H1 (cell line): ENCODE data around the gene VPS18. TPM values are rescaled to one million over a fixed set of nuclear protein-coding genes. Genes with fewer than 3 reads are reported as not detected.

Experiments used
- CTCF ChIA-PET: fragments of 300-600 bp; sonication (Branson Sonifier 250); formaldehyde crosslinking; loops from one replicate; lab custom pipeline; 2021; ENCODE audit not compliant: partially characterized antibody; lab: Charles Lee
- POLR2A ChIA-PET: fragments of 300-600 bp; sonication (Branson Sonifier 250); formaldehyde crosslinking; loops from one replicate; lab custom pipeline; 2021; ENCODE audit warnings: inconsistent platforms; ENCODE audit not compliant: partially characterized antibody; lab: Charles Lee
- DNase-seq, 2 experiments: peaks; one replicate each; pipeline versions ENCODE4 v3.0.0 to v3.0.0-alpha.2; 2010 to 2022; ENCODE audit warnings: low spot score in 2 of 2, low read depth in 1 of 2, mixed read lengths in 1 of 2
- FAIRE-seq: peaks from 2 replicates; lab custom pipeline; 2011; peaks lifted over from hg19 to GRCh38; lab: Jason Lieb, UNC
- H2AFZ ChIP-seq: 2 replicates; pipeline ENCODE4 v1.8.1; 2012; ENCODE audit warnings: low read length, inconsistent platforms
- H2AK5ac ChIP-seq: 2 replicates; pipeline ENCODE4 v1.6.1; 2013; ENCODE audit warnings: low read depth, low read length
- H2BK120ac ChIP-seq: replicated peaks from 2 replicates; pipeline ENCODE3; 2013; ENCODE audit warnings: low read depth, low read length, inconsistent platforms
- H2BK12ac ChIP-seq: 2 replicates; pipeline ENCODE4 v1.6.1; 2013; ENCODE audit warnings: low read depth, low read length
- H2BK15ac ChIP-seq: 2 replicates; pipeline ENCODE4 v1.6.1; 2013; ENCODE audit warnings: low read length
- H2BK20ac ChIP-seq: 2 replicates; pipeline ENCODE4 v1.6.1; 2013; ENCODE audit warnings: low read length
- H2BK5ac ChIP-seq: 2 replicates; pipeline ENCODE4 v1.6.1; 2013; ENCODE audit warnings: low read depth, low read length
- H3K14ac ChIP-seq: 2 replicates; pipeline ENCODE4 v1.6.1; 2013; ENCODE audit warnings: inconsistent platforms; ENCODE audit not compliant: insufficient read length
- H3K18ac ChIP-seq: 2 replicates; pipeline ENCODE4 v1.6.1; 2013; ENCODE audit warnings: low read length; ENCODE audit errors: extremely low read depth
- H3K23ac ChIP-seq: 2 replicates; pipeline ENCODE4 v1.6.1; 2013; ENCODE audit warnings: inconsistent platforms; ENCODE audit not compliant: insufficient read length
- H3K23me2 ChIP-seq: 2 replicates; pipeline ENCODE4 v1.6.1; 2013; ENCODE audit warnings: low read depth, low read length
- H3K27ac ChIP-seq: 2 replicates; pipeline ENCODE4 v1.6.1; 2011; ENCODE audit warnings: low read depth, low read length, inconsistent platforms
- H3K27me3 ChIP-seq, 4 experiments: replicated peaks in 1 of 4; 1 replicate in 1 of 4; 2 replicates in 3 of 4; pipeline versions ENCODE4 v1.6.1 to v1.8.1; 2011 to 2013; ENCODE audit warnings: low read length in 3 of 4, mild to moderate bottlenecking in 3 of 4, inconsistent platforms in 2 of 4, mixed read lengths in 2 of 4, moderate library complexity in 1 of 4; ENCODE audit not compliant: control insufficient read depth in 3 of 4, insufficient read depth in 3 of 4; ENCODE audit errors: extremely low read depth in 1 of 4
- H3K36me3 ChIP-seq, 4 experiments: 2 replicates each; pipeline versions ENCODE4 v1.6.1 to v1.8.1; 2011 to 2013; ENCODE audit warnings: mild to moderate bottlenecking in 4 of 4, low read length in 3 of 4, moderate library complexity in 2 of 4, control low read depth in 1 of 4, inconsistent platforms in 1 of 4; ENCODE audit not compliant: insufficient read depth in 4 of 4, control insufficient read depth in 2 of 4
- H3K4ac ChIP-seq: replicated peaks from 2 replicates; pipeline ENCODE3; 2013; ENCODE audit warnings: low read length, low read depth, mixed read lengths, inconsistent platforms; ENCODE audit not compliant: insufficient read length
- H3K4me1 ChIP-seq, 4 experiments: replicated peaks in 1 of 4; 1 replicate in 1 of 4; 2 replicates in 3 of 4; pipeline versions ENCODE4 v1.6.1 to v1.8.1; 2011 to 2013; ENCODE audit warnings: low read length in 3 of 4, inconsistent platforms in 2 of 4, mixed read lengths in 1 of 4; ENCODE audit not compliant: insufficient read depth in 4 of 4, control insufficient read depth in 3 of 4
- H3K4me2 ChIP-seq, 2 experiments: 2 replicates each; pipeline versions ENCODE4 v1.6.1 to v1.8.1; 2011 to 2013; ENCODE audit warnings: low read depth in 2 of 2, low read length in 2 of 2, control low read depth in 1 of 2, inconsistent platforms in 1 of 2, mild to moderate bottlenecking in 1 of 2; ENCODE audit not compliant: insufficient read depth in 1 of 2
- H3K4me3 ChIP-seq, 4 experiments: fragments of 200-600, 300-600 bp in 1 of 4; sonication (generic), shearing (Covaris generic), sonication (Bioruptor Twin) in 1 of 4; 2 replicates each; pipeline versions ENCODE4 v1.5.1 to v1.8.1; 2011 to 2016; ENCODE audit warnings: low read length in 4 of 4, low read depth in 3 of 4, control low read depth in 2 of 4, inconsistent platforms in 2 of 4, mild to moderate bottlenecking in 2 of 4, mixed read lengths in 1 of 4, moderate library complexity in 1 of 4; ENCODE audit not compliant: insufficient read depth in 2 of 4; ENCODE audit errors: extremely low read depth in 1 of 4
- H3K56ac ChIP-seq: replicated peaks from 2 replicates; pipeline ENCODE3; 2013; ENCODE audit warnings: low read depth, mild to moderate bottlenecking, mixed read lengths, low read length, inconsistent platforms; ENCODE audit not compliant: insufficient read length
- H3K79me1 ChIP-seq: 2 replicates; pipeline ENCODE4 v1.6.1; 2013; ENCODE audit warnings: low read depth, low read length, control low read depth
- H3K79me2 ChIP-seq, 2 experiments: 2 replicates each; pipeline versions ENCODE4 v1.6.1 to v1.8.1; 2012 to 2013; ENCODE audit warnings: low read length in 2 of 2, mild to moderate bottlenecking in 2 of 2, inconsistent platforms in 1 of 2; ENCODE audit not compliant: insufficient read depth in 2 of 2, control insufficient read depth in 1 of 2
- H3K9ac ChIP-seq, 4 experiments: replicated peaks in 1 of 4; 1 replicate in 1 of 4; 2 replicates in 3 of 4; pipeline versions ENCODE4 v1.6.1 to v1.8.1; 2011 to 2013; ENCODE audit warnings: low read depth in 3 of 4, low read length in 3 of 4, control low read depth in 2 of 4, mild to moderate bottlenecking in 2 of 4, moderate library complexity in 2 of 4, inconsistent platforms in 1 of 4; ENCODE audit errors: extremely low read depth in 1 of 4
- H3K9me3 ChIP-seq, 2 experiments: 2 replicates each; pipeline versions ENCODE4 v1.6.1 to v1.8.1; 2012 to 2013; ENCODE audit warnings: mild to moderate bottlenecking in 2 of 2, moderate library complexity in 2 of 2, control low read depth in 1 of 2, inconsistent platforms in 1 of 2, low read depth in 1 of 2, low read length in 1 of 2, mixed read lengths in 1 of 2; ENCODE audit not compliant: insufficient read depth in 2 of 2
- H4K20me1 ChIP-seq, 2 experiments: replicated peaks in 1 of 2; 2 replicates each; pipeline versions ENCODE3 to v1.8.1; 2011 to 2013; ENCODE audit warnings: inconsistent platforms in 2 of 2, low read length in 2 of 2, mild to moderate bottlenecking in 1 of 2; ENCODE audit not compliant: insufficient read depth in 2 of 2, control insufficient read depth in 1 of 2
- H4K5ac ChIP-seq: 2 replicates; pipeline ENCODE4 v1.6.1; 2013; ENCODE audit warnings: low read length, low read depth, mixed read lengths, inconsistent platforms; ENCODE audit not compliant: insufficient read length
- H4K8ac ChIP-seq: 2 replicates; pipeline ENCODE4 v1.8.0; 2013; ENCODE audit warnings: mild to moderate bottlenecking, moderate library complexity, low read length, inconsistent platforms; ENCODE audit not compliant: insufficient read depth; ENCODE audit errors: extremely low read depth
- H4K91ac ChIP-seq: replicated peaks from 2 replicates; pipeline ENCODE3; 2013; ENCODE audit warnings: low read length, mixed read lengths, inconsistent platforms; ENCODE audit not compliant: insufficient read length
- ASH2L ChIP-seq: fragments of 200-600, 300-600 bp; sonication (generic); IDR thresholded peaks from one replicate; pipeline ENCODE4 v1.7.1; 2017; ENCODE audit warnings: low read length
- KDM1A ChIP-seq: fragments of 200-600, 300-600 bp; sonication (generic); IDR thresholded peaks from 2 replicates; pipeline ENCODE4 v1.7.1; 2016; ENCODE audit warnings: mild to moderate bottlenecking, low read length, borderline replicate concordance
- POLR2A ChIP-seq, 2 experiments: IDR thresholded peaks; 1 replicate in 1 of 2; 2 replicates in 1 of 2; pipeline ENCODE4 v1.6.1; 2011; ENCODE audit warnings: low read depth in 2 of 2, low read length in 2 of 2, mild to moderate bottlenecking in 2 of 2; ENCODE audit errors: control extremely low read depth in 1 of 2
- POU5F1 ChIP-seq: IDR thresholded peaks from 2 replicates; pipeline ENCODE4 v1.6.1; 2011; ENCODE audit warnings: low read depth, mild to moderate bottlenecking, low read length, moderate library complexity
- SP2 ChIP-seq: IDR thresholded peaks from 2 replicates; pipeline ENCODE4 v1.6.1; 2012; ENCODE audit warnings: mild to moderate bottlenecking, low read length, inconsistent platforms
- WGBS, 2 experiments: shearing (Covaris generic) in 1 of 2; methylation state at CpG; one replicate each; pipeline versions ENCODE4 v1.1.6 to v1.1.7; 2013 to 2015; ENCODE audit warnings: low lambda C conversion rate in 2 of 2, mixed read lengths in 2 of 2, inconsistent platforms in 1 of 2, low coverage in 1 of 2, missing lambda C conversion rate in 1 of 2; ENCODE audit not compliant: insufficient replicate concordance in 2 of 2, insufficient coverage in 1 of 2, insufficient read length in 1 of 2; ENCODE audit errors: extremely low coverage in 1 of 2, missing lambda C conversion rate in 1 of 2; 5-methylcytosine and 5-hydroxymethylcytosine counted together
- polyA plus RNA-seq, 7 experiments: library from polyadenylated mRNA; depleted of rRNA in 3 of 7; stranded (reverse) in 5 of 7; unstranded in 2 of 7; fragments of >200 nt in 5 of 7; fragments of 200-250 nt in 2 of 7; gene quantifications; 1 replicate in 5 of 7; 2 replicates in 1 of 7; 4 replicates in 1 of 7; pipeline versions ENCODE4 v1.2.1 to v1.2.3, GENCODE V29; 2011 to 2013; ENCODE audit warnings: missing spikeins in 2 of 7, mixed read lengths in 2 of 7
- total RNA-seq: library from RNA; stranded (reverse); fragmentation: NEBNext Ultra II Directional; extraction: Animal tissue kit (Norgen Biotek cat#: 25700); gene quantifications from 2 replicates; pipeline ENCODE4 v1.2.1, GENCODE V29; 2021
- TF ChIP-seq, protein P1 (sequence below): IDR thresholded peaks from 2 replicates; pipeline ENCODE4 v1.6.1; 2011; ENCODE audit warnings: low read length, improper control_type of control experiment

Gene VPS18
- total and polyA plus RNA-seq, 2 of the 8 experiments (the other 6 are each of a cell fraction or from before 2014, with no cell fraction given) = 28.9 to 32.7 TPM

DNA sequence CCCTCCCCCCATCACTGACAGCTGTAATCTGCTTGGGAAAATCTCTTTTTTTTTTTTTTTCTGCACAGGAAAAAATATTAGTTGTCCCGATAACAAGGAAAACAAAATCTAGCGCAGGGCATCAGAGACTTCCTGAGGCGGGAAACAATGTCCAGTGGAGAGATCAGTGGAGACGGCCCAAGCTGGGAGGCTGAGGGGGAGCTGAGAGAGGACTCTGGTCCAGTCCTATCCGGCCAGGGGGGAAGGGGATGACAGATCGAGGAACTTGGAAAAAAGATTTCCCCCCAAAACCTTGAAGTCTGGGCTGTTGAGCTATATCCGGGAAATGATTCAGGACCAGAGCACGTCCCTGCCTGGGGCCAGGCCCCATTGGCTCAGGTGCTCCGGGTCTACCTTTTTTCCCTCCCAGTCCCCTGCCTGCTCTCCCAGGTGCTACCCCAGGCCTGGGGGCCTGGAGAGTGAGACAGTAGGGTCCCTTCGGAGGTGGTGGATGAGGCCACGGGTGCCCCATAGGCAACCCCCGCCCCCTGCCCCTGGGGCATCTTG is 20.9 kb downstream of the VPS18 start:
- CTCF ChIA-PET = interaction anchor here (0.6 to 24.4 kb wide), 17 partner anchors 12 to 548 kb away, joined by 3 to 619 read pairs (median 3); partner anchors contain the start of genes CHAC1, DLL4 and VPS18
- H3K9ac ChIP-seq = no peak overlapping the region
- no peaks in the 10 kb centered on the region for H3K79me2 ChIP-seq

More for the DNA sequence above, 20.9 kb downstream of the VPS18 start:
- Histone ChIP-seq H3K27me3 (peaks cover 0 to 16% (median 1%) of the 10 kb centered on the region in 4 experiments; a peak in 4 of 7 replicates), H4K5ac (no peak overlapping the region), H2BK5ac (no peak overlapping the region), H2BK20ac (no peak overlapping the region), H3K4ac (no peak overlapping the region), H3K23me2 (peaks cover 4% of the 10 kb centered on the region; the same call in 1 of the 2 replicates), H4K91ac (no peak overlapping the region), H3K4me2 (no peak overlapping the region), H3K9me3 (no peaks in the 10 kb centered on the region), H2BK15ac (no peak overlapping the region), H4K20me1 (no peaks in the 10 kb centered on the region), H2AFZ (no peak overlapping the region), H3K14ac (no peak overlapping the region), H2BK120ac (no peak overlapping the region), H3K36me3 (no peaks in the 10 kb centered on the region), H3K4me3 (no peak overlapping the region), H3K79me1 (no peaks in the 10 kb centered on the region), H4K8ac (no peak overlapping the region), H2BK12ac (0 out of 2 replicates have a peak overlapping the region, but pooled peaks have one; percentile 33), H3K27ac (no peak overlapping the region), H3K18ac (no peak overlapping the region), H3K4me1 (peaks cover 0 to 34% (median 11%) of the 10 kb centered on the region in 4 experiments; a peak in 4 of 7 replicates), H2AK5ac (no peak overlapping the region), H3K23ac (no peak overlapping the region), H3K56ac (no peak overlapping the region)
- 86% methylated on average over 8 of the region's 12 CpGs; no CpG with 5 or more reads in 1 of the 2 experiments for WGBS, 2 experiments
- no peak for FAIRE-seq
- no peak for DNase-seq
- TF ChIP-seq POU5F1 (no peak), ASH2L (no peak), POLR2A (IDR thresholded peaks at IDR 0.05; ENCODE audit: control extremely low read depth in 1 of 2, low read depth in 2 of 2, low read length in 2 of 2) (no peak), SP2 (no peak), KDM1A (peak; percentile 4; the same call in 1 of the 2 replicates)
- TF ChIP-seq, protein P1, sequence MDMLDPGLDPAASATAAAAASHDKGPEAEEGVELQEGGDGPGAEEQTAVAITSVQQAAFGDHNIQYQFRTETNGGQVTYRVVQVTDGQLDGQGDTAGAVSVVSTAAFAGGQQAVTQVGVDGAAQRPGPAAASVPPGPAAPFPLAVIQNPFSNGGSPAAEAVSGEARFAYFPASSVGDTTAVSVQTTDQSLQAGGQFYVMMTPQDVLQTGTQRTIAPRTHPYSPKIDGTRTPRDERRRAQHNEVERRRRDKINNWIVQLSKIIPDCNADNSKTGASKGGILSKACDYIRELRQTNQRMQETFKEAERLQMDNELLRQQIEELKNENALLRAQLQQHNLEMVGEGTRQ = no peak
- POLR2A ChIA-PET = interaction anchor here (0.6 to 43.8 kb wide), 7 partner anchors 9 to 109 kb away, joined by 3 to 1505 read pairs (median 8); partner anchors contain the start of genes CHAC1 and DLL4
